ENCODE data around the gene CYP1B1.
"Not testable (repeated sequence)": the region's sequence is repeated elsewhere in the genome, so short reads cannot be mapped to it uniquely, and the experiment has no call there.

The CYP1B1 gene

GRCh38 chr2:38032946-38033345 is 43.0 kb downstream of the CYP1B1 start:
- no peak for DNase-seq

- no peak for DNase-seq
Measured at GRCh38 chr2:38030635-38031355, 45.2 kb downstream of the CYP1B1 start.

GRCh38 chr2:38029512-38029911 is 46.4 kb downstream of the CYP1B1 start:
- no peak for DNase-seq

- no peak for DNase-seq
Measured at GRCh38 chr2:38028829-38029228, 47.1 kb downstream of the CYP1B1 start.

GRCh38 chr2:38026846-38027245 is 49.1 kb downstream of the CYP1B1 start:
- no peak for DNase-seq

GRCh38 chr2:38021589-38021988 is 54.4 kb downstream of the CYP1B1 start:
- DNase-seq: no peak

GRCh38 chr2:38020359-38021069 is 55.4 kb downstream of the CYP1B1 start:
- not testable (repeated sequence) for DNase-seq

- DNase-seq: no peak
Measured at GRCh38 chr2:38017836-38018235, 58.1 kb downstream of the CYP1B1 start.
